GM12878 (cell line): ENCODE measurements around the gene SH3GL2. TPM values are rescaled to one million over a fixed set of nuclear protein-coding genes. Genes with fewer than 3 reads are reported as not detected.

Source experiments
- ATAC-seq: fragments of 200-7000 bp; cut with Tn5 transposase; 3 replicates; pipeline ENCODE4 v1.9.1; 2020; ENCODE audit warnings: mild to moderate bottlenecking, moderate library complexity
- BruUV-seq: library from RNA; stranded (reverse); fragments of 400-500 nt; replicated peaks from 2 replicates; lab custom pipeline; 2021; lab: Mats Ljungman, UMichigan
- CTCF ChIA-PET: fragments of 300-600 bp; sonication (Branson Sonifier 250); formaldehyde crosslinking; extraction: SDS; loops from one replicate; lab custom pipeline; 2021; ENCODE audit warnings: inconsistent platforms; lab: Yijun Ruan, JAX
- POLR2A ChIA-PET: fragments of 350-600 bp; formaldehyde crosslinking; extraction: SDS; loops from one replicate; lab custom pipeline; 2021; ENCODE audit warnings: inconsistent platforms; lab: Charles Lee
- RAD21 ChIA-PET: fragments of 300-600 bp; sonication (Branson Sonifier 250); formaldehyde crosslinking; loops from one replicate; lab custom pipeline; 2023; ENCODE audit warnings: antibody characterized with exemption; ENCODE audit not compliant: unreplicated experiment; lab: Charles Lee
- SMC1A ChIA-PET: fragments of 300-600 bp; sonication (Branson Sonifier 250); formaldehyde crosslinking; loops from one replicate; lab custom pipeline; 2023; ENCODE audit not compliant: unreplicated experiment, uncharacterized antibody; lab: Charles Lee
- DNase-seq: peaks from one replicate; pipeline ENCODE4 v3.0.0-alpha.2; 2011; ENCODE audit warnings: low read depth, low spot score
- FAIRE-seq: peaks from 3 replicates; lab custom pipeline; 2011; peaks lifted over from hg19 to GRCh38; lab: Jason Lieb, UNC
- H2AFZ ChIP-seq: 2 replicates; pipeline ENCODE4 v1.6.0; 2011; ENCODE audit warnings: low read depth, low read length, control low read depth; ENCODE audit not compliant: control insufficient read depth
- H3K27ac ChIP-seq: 2 replicates; pipeline ENCODE4 v1.5.1; 2011; ENCODE audit warnings: control low read depth; ENCODE audit not compliant: control insufficient read depth, insufficient read depth
- H3K27me3 ChIP-seq, 2 experiments: replicated peaks in 1 of 2; 2 replicates each; pipeline versions ENCODE4 v1.6.0 to v1.6.1; 2011; ENCODE audit warnings: low read length in 1 of 2; ENCODE audit not compliant: control insufficient read depth in 2 of 2, insufficient read depth in 2 of 2
- H3K36me3 ChIP-seq, 2 experiments: 2 replicates each; pipeline ENCODE4 v1.5.1; 2011; ENCODE audit warnings: low read length in 1 of 2; ENCODE audit not compliant: control insufficient read depth in 2 of 2, insufficient read depth in 2 of 2
- H3K4me1 ChIP-seq: 2 replicates; pipeline ENCODE4 v1.6.1; 2011; ENCODE audit warnings: mild to moderate bottlenecking, low read length, moderate library complexity, mixed read lengths; ENCODE audit not compliant: control insufficient read depth, insufficient read depth
- H3K4me2 ChIP-seq: 2 replicates; pipeline ENCODE4 v1.6.0; 2011; ENCODE audit warnings: control low read depth; ENCODE audit not compliant: control insufficient read depth, insufficient read depth
- H3K4me3 ChIP-seq: fragments of 200-600 bp; sonication (generic); 2 replicates; pipeline ENCODE4 v1.5.1; 2016
- H3K79me2 ChIP-seq: 2 replicates; pipeline ENCODE4 v1.6.0; 2011; ENCODE audit warnings: low read length; ENCODE audit not compliant: control insufficient read depth, insufficient read depth
- H3K9ac ChIP-seq: 2 replicates; pipeline ENCODE4 v1.8.0; 2011; ENCODE audit warnings: low read length, control low read depth, mixed read lengths; ENCODE audit not compliant: control insufficient read depth, insufficient read depth
- H3K9me3 ChIP-seq: replicated peaks from 3 replicates; pipeline ENCODE4 v1.5.1; 2011; ENCODE audit warnings: mild to moderate bottlenecking, low read length; ENCODE audit not compliant: control insufficient read depth, insufficient read depth
- H4K20me1 ChIP-seq: 2 replicates; pipeline ENCODE4 v1.6.0; 2011; ENCODE audit not compliant: control insufficient read depth, insufficient read depth
- ATF7 ChIP-seq: fragments of 450-650 bp; IDR thresholded peaks from 2 replicates; pipeline ENCODE4 v1.6.1; 2016; ENCODE audit warnings: low read depth, mild to moderate bottlenecking
- BMI1 ChIP-seq: fragments of 450-650 bp; IDR thresholded peaks from 2 replicates; pipeline ENCODE4 v1.6.1; 2016; ENCODE audit warnings: mild to moderate bottlenecking, moderate library complexity, borderline replicate concordance
- EED ChIP-seq: sonication (generic); IDR thresholded peaks from 2 replicates; pipeline ENCODE4 v1.6.1; 2016; ENCODE audit warnings: antibody characterized with exemption, low read depth
- FOXK2 ChIP-seq: fragments of 450-650 bp; IDR thresholded peaks from 2 replicates; pipeline ENCODE4 v1.6.1; 2017; ENCODE audit warnings: mild to moderate bottlenecking, moderate library complexity
- IKZF2 ChIP-seq, 2 experiments: fragments of 450-650 bp; IDR thresholded peaks; 2 replicates each; pipeline ENCODE4 v1.6.1; 2017; ENCODE audit warnings: mild to moderate bottlenecking in 2 of 2, moderate library complexity in 2 of 2
- KDM1A ChIP-seq: fragments of 200-600 bp; sonication (generic); IDR thresholded peaks from 2 replicates; pipeline ENCODE4 v1.6.1; 2016; ENCODE audit warnings: borderline replicate concordance
- MXI1 ChIP-seq: fragments of 150-350 bp; IDR thresholded peaks from 2 replicates; pipeline ENCODE4 v1.6.1; 2011; ENCODE audit warnings: low read depth, mild to moderate bottlenecking, inconsistent platforms, low read length, improper control_type of control experiment
- MYC ChIP-seq: IDR thresholded peaks from 2 replicates; pipeline ENCODE4 v1.6.1; 2011; ENCODE audit warnings: mild to moderate bottlenecking, low read length, moderate library complexity, inconsistent platforms; ENCODE audit not compliant: insufficient read depth, insufficient replicate concordance, insufficient read length, severe bottlenecking
- NR2F1 ChIP-seq: fragments of 450-650 bp; conservative IDR thresholded peaks from 2 replicates; pipeline ENCODE4 v1.6.1; 2017; ENCODE audit warnings: mild to moderate bottlenecking
- POLR2AphosphoS5 ChIP-seq: IDR thresholded peaks from 2 replicates; pipeline ENCODE4 v1.6.1; 2011; ENCODE audit warnings: mild to moderate bottlenecking, low read length, inconsistent platforms
- RAD21 ChIP-seq: IDR thresholded peaks from 2 replicates; pipeline ENCODE4 v1.6.1; 2011; ENCODE audit warnings: mild to moderate bottlenecking, low read depth, low read length, moderate library complexity; ENCODE audit not compliant: insufficient read depth
- SIN3A ChIP-seq: IDR thresholded peaks from 2 replicates; pipeline ENCODE4 v1.6.1; 2012; ENCODE audit warnings: low read depth, low read length, improper control_type of control experiment
- SP1 ChIP-seq: IDR thresholded peaks from one replicate; pipeline ENCODE4 v1.6.1; 2011; ENCODE audit warnings: low read depth, low read length
- SREBF1 ChIP-seq: IDR thresholded peaks from 2 replicates; pipeline ENCODE4 v1.6.1; 2012; ENCODE audit warnings: mild to moderate bottlenecking, low read length
- STAT1 ChIP-seq: fragments of 450-650 bp; conservative IDR thresholded peaks from 2 replicates; pipeline ENCODE4 v1.6.1; 2014; ENCODE audit warnings: antibody characterized with exemption, mild to moderate bottlenecking
- ZNF274 ChIP-seq: IDR thresholded peaks from one replicate; pipeline ENCODE4 v1.8.0; 2011; ENCODE audit not compliant: insufficient read length, insufficient read depth
- in situ Hi-C: fragments of 300-500 bp; cut with MboI; formaldehyde crosslinking; loops from 9 replicates; pipeline ENCODE4 v1.14.3; 2018; ENCODE audit warnings: mixed read lengths
- intact Hi-C: fragments of 100-400 bp; cut with micrococcal nuclease; formaldehyde crosslinking; loops from one replicate; pipeline ENCODE4 v1.14.2; 2022; ENCODE audit not compliant: unreplicated experiment
- polyA plus RNA-seq, 11 experiments: library from polyadenylated mRNA; depleted of rRNA in 4 of 11; unstranded in 6 of 11; stranded (reverse) in 5 of 11; fragments of >200 nt; fragmentation: Nextera tagmentation in 4 of 11; fragmentation: Illumina TruSeq in 1 of 11; extraction: Ambion mirVana in 4 of 11; extraction: Trizol in 1 of 11; gene quantifications; 1 replicate in 1 of 11; 2 replicates in 10 of 11; pipeline versions ENCODE4 v1.2.1 to v1.2.3, GENCODE V29; 2011 to 2016; ENCODE audit warnings: inconsistent platforms in 2 of 11, missing spikeins in 2 of 11, low read depth in 1 of 11
- total RNA-seq, 4 experiments: library from RNA; depleted of rRNA in 3 of 4; stranded (reverse); fragments of >200 nt in 3 of 4; fragmentation: Illumina TruSeq in 1 of 4; extraction: Trizol in 1 of 4; gene quantifications; 2 replicates each; pipeline versions ENCODE4 v1.2.1 to v1.2.3, GENCODE V29; 2013 to 2021
- TF ChIP-seq, protein P1 (sequence below): fragments of 450-650 bp; IDR thresholded peaks from 2 replicates; pipeline ENCODE4 v1.6.1; 2014; ENCODE audit warnings: mild to moderate bottlenecking
- TF ChIP-seq, protein P2 (sequence below): IDR thresholded peaks from 2 replicates; pipeline ENCODE4 v1.6.1; 2012; ENCODE audit warnings: low read depth, low read length, improper control_type of control experiment
- TF ChIP-seq, protein P3 (sequence below): fragments of 450-650 bp; formaldehyde crosslinking; IDR thresholded peaks from 2 replicates; pipeline ENCODE4 v1.4.0; 2022; ENCODE audit warnings: mild to moderate bottlenecking, moderate library complexity
- TF ChIP-seq, protein P4 (sequence below): fragments of 450-650 bp; IDR thresholded peaks from 2 replicates; pipeline ENCODE4 v1.6.1; 2017; ENCODE audit warnings: borderline replicate concordance

The SH3GL2 gene
- total and polyA plus RNA-seq, 10 of the 15 experiments (the other 5 are each of a cell fraction or from before 2014, with no cell fraction given), result not detected

DNA sequence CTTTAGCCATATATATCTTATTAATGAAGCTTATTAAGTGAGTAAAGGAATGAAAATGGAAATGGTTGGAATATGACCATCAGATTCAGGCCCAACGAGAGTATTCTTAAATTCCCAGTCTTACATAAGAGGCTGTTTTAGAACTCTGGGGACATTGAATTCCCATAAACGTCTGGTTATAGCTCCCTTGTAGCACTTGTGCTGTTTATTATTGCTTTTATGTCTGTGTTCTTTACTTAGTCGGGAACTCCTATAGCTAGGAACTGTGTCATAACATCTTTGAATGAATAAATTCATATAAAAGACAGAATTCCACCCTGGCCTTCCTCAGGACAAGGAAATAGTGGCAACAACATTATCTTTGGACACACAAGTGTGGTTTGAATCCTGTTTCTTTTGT is 58.4 kb downstream of the SH3GL2 start (continued):
- TF ChIP-seq, protein P1, sequence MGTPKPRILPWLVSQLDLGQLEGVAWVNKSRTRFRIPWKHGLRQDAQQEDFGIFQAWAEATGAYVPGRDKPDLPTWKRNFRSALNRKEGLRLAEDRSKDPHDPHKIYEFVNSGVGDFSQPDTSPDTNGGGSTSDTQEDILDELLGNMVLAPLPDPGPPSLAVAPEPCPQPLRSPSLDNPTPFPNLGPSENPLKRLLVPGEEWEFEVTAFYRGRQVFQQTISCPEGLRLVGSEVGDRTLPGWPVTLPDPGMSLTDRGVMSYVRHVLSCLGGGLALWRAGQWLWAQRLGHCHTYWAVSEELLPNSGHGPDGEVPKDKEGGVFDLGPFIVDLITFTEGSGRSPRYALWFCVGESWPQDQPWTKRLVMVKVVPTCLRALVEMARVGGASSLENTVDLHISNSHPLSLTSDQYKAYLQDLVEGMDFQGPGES, result no peak

DNA sequence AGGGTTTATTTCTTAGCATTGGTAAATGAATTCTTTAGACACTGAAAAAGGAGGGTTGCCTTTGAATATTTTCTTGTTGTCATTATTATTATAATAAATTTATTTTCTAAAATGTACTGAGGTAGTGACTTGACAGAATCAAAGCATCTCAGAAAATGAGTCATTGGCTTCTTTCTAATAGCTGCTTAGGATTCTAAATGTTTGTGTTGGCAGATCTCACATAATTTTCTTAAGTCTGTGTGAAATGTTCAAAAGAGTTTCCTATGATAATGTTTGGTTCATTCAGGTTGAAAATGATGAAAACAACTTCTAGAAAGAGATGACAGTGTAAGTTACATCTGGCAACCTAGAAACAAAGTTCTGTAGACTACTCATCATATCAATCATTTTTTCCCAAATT is 69.7 kb downstream of the SH3GL2 start:
- CTCF ChIA-PET, result no interaction called here
- Histone ChIP-seq H3K4me3 (no peak overlapping the region), H2AFZ (no peak overlapping the region), H4K20me1 (no peaks in the 10 kb centered on the region), H3K27ac (no peak overlapping the region), H3K36me3 (no peaks in the 10 kb centered on the region), H3K9me3 (no peaks in the 10 kb centered on the region), H3K4me1 (no peaks in the 10 kb centered on the region), H3K79me2 (no peaks in the 10 kb centered on the region), H3K27me3 (no peaks in the 10 kb centered on the region), H3K4me2 (no peak overlapping the region), H3K9ac (no peak overlapping the region)
- POLR2A ChIA-PET, result no interaction called here
- intact Hi-C loops (no loop called here), in situ Hi-C loops (no loop called here)
- DNase-seq (no peak), ATAC-seq (no peak), FAIRE-seq (no peak)
- SMC1A ChIA-PET, result no interaction called here
- no TSS peak for BruUV-seq
- RAD21 ChIA-PET, result no interaction called here
- no peak for TF ChIP-seq FOXK2
- TF ChIP-seq SIN3A, result no peak
- TF ChIP-seq, protein P2, sequence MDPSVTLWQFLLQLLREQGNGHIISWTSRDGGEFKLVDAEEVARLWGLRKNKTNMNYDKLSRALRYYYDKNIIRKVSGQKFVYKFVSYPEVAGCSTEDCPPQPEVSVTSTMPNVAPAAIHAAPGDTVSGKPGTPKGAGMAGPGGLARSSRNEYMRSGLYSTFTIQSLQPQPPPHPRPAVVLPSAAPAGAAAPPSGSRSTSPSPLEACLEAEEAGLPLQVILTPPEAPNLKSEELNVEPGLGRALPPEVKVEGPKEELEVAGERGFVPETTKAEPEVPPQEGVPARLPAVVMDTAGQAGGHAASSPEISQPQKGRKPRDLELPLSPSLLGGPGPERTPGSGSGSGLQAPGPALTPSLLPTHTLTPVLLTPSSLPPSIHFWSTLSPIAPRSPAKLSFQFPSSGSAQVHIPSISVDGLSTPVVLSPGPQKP, result no peak
- TF ChIP-seq KDM1A, result no peak
- no peak for TF ChIP-seq SREBF1
- no peak for TF ChIP-seq MXI1
- TF ChIP-seq EED, result no peak
- no peak for TF ChIP-seq ATF7
- TF ChIP-seq IKZF2 (IDR thresholded peaks at IDR 0.05), result no peak
- no peak for TF ChIP-seq RAD21
- TF ChIP-seq ZNF274, result no peak
- TF ChIP-seq, protein P3, sequence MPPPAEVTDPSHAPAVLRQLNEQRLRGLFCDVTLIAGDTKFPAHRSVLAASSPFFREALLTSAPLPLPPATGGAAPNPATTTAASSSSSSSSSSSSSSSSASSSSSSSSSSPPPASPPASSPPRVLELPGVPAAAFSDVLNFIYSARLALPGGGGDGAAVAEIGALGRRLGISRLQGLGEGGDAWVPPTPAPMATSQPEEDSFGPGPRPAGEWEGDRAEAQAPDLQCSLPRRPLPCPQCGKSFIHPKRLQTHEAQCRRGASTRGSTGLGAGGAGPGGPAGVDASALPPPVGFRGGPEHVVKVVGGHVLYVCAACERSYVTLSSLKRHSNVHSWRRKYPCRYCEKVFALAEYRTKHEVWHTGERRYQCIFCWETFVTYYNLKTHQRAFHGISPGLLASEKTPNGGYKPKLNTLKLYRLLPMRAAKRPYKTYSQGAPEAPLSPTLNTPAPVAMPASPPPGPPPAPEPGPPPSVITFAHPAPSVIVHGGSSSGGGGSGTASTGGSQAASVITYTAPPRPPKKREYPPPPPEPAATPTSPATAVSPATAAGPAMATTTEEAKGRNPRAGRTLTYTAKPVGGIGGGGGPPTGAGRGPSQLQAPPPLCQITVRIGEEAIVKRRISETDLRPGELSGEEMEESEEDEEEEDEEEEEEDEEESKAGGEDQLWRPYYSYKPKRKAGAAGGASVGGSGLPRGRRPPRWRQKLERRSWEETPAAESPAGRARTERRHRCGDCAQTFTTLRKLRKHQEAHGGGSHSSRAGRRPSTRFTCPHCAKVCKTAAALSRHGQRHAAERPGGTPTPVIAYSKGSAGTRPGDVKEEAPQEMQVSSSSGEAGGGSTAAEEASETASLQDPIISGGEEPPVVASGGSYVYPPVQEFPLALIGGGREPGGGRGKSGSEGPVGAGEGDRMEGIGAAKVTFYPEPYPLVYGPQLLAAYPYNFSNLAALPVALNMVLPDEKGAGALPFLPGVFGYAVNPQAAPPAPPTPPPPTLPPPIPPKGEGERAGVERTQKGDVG (CRISPR knock-in tag), result no peak
- TF ChIP-seq SP1, result no peak
- no peak for TF ChIP-seq STAT1
- TF ChIP-seq NR2F1, result no peak
- no peak for TF ChIP-seq MYC
- TF ChIP-seq, protein P4, sequence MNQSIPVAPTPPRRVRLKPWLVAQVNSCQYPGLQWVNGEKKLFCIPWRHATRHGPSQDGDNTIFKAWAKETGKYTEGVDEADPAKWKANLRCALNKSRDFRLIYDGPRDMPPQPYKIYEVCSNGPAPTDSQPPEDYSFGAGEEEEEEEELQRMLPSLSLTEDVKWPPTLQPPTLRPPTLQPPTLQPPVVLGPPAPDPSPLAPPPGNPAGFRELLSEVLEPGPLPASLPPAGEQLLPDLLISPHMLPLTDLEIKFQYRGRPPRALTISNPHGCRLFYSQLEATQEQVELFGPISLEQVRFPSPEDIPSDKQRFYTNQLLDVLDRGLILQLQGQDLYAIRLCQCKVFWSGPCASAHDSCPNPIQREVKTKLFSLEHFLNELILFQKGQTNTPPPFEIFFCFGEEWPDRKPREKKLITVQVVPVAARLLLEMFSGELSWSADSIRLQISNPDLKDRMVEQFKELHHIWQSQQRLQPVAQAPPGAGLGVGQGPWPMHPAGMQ, result no peak
- no peak for TF ChIP-seq POLR2AphosphoS5
- no peak for TF ChIP-seq BMI1
